ENCODE results near the gene CYGB.
"Not testable (repeated sequence)": the region's sequence is repeated elsewhere in the genome, so short reads cannot be mapped to it uniquely, and the experiment has no call there.

Gene CYGB

GRCh38 chr17:76535788-76536510 is 1.6 kb downstream of the CYGB start:
- no peak overlapping the region for H3K4me3 ChIP-seq (ENCODE audit: low read depth, low read length)
- TF ChIP-seq MAX (IDR thresholded peaks at IDR 0.05; ENCODE audit: low read depth, low read length) (no peak), MYC (IDR thresholded peaks at IDR 0.05; ENCODE audit: low read depth, low read length) (no peak)
- DNase-seq (ENCODE audit: low read depth) = no peak

GRCh38 chr17:76534831-76535732 is 2.4 kb downstream of the CYGB start:
- TF ChIP-seq MYC (IDR thresholded peaks at IDR 0.05; ENCODE audit: low read depth, low read length) (no peak), CTCF (IDR thresholded peaks at IDR 0.05; ENCODE audit: low read depth, low read length) (no peak), MAX (IDR thresholded peaks at IDR 0.05; ENCODE audit: low read depth, low read length) (no peak), POLR2A (IDR thresholded peaks at IDR 0.05; ENCODE audit: extremely low read depth, insufficient read length) (no peak)
- no peak overlapping the region for H3K4me3 ChIP-seq (ENCODE audit: low read depth, low read length)
- peak; percentile 68 for DNase-seq (ENCODE audit: low read depth)

GRCh38 chr17:76533640-76534359 is 3.7 kb downstream of the CYGB start:
- DNase-seq (ENCODE audit: low read depth); H3K4me3 ChIP-seq (ENCODE audit: low read depth, low read length): not testable (repeated sequence)

GRCh38 chr17:76532072-76532651 is 5.3 kb downstream of the CYGB start:
- no peak for TF ChIP-seq CTCF (IDR thresholded peaks at IDR 0.05; ENCODE audit: low read depth, low read length)
- no peak for TF ChIP-seq MYC (IDR thresholded peaks at IDR 0.05; ENCODE audit: low read depth, low read length)
- no peak for TF ChIP-seq MAX (IDR thresholded peaks at IDR 0.05; ENCODE audit: low read depth, low read length)
- no peak for TF ChIP-seq POLR2A (IDR thresholded peaks at IDR 0.05; ENCODE audit: extremely low read depth, insufficient read length)
- no peak overlapping the region for H3K4me3 ChIP-seq (ENCODE audit: low read depth, low read length)
- no peak for DNase-seq (ENCODE audit: low read depth)

GRCh38 chr17:76531486-76532038 is 5.9 kb downstream of the CYGB start:
- DNase-seq (ENCODE audit: low read depth) = no peak
- no peak for TF ChIP-seq CTCF (IDR thresholded peaks at IDR 0.05; ENCODE audit: low read depth, low read length)
- TF ChIP-seq POLR2A (IDR thresholded peaks at IDR 0.05; ENCODE audit: extremely low read depth, insufficient read length) = no peak
- no peak for TF ChIP-seq MAX (IDR thresholded peaks at IDR 0.05; ENCODE audit: low read depth, low read length)
- TF ChIP-seq MYC (IDR thresholded peaks at IDR 0.05; ENCODE audit: low read depth, low read length) = no peak
- no peak overlapping the region for H3K4me3 ChIP-seq (ENCODE audit: low read depth, low read length)

- H3K4me3 ChIP-seq (ENCODE audit: low read depth, low read length) = no peak overlapping the region
- TF ChIP-seq MYC (IDR thresholded peaks at IDR 0.05; ENCODE audit: low read depth, low read length) (no peak), POLR2A (IDR thresholded peaks at IDR 0.05; ENCODE audit: extremely low read depth, insufficient read length) (no peak), MAX (IDR thresholded peaks at IDR 0.05; ENCODE audit: low read depth, low read length) (no peak), CTCF (IDR thresholded peaks at IDR 0.05; ENCODE audit: low read depth, low read length) (no peak)
- DNase-seq (ENCODE audit: low read depth) = no peak
Observed at GRCh38 chr17:76530811-76531485, 6.6 kb downstream of the CYGB start.
